ENCODE measurements around the gene GFOD1.
A peak's percentile ranks its signal among the peaks of the same experiment; 100 is the strongest.

Gene GFOD1

DNA sequence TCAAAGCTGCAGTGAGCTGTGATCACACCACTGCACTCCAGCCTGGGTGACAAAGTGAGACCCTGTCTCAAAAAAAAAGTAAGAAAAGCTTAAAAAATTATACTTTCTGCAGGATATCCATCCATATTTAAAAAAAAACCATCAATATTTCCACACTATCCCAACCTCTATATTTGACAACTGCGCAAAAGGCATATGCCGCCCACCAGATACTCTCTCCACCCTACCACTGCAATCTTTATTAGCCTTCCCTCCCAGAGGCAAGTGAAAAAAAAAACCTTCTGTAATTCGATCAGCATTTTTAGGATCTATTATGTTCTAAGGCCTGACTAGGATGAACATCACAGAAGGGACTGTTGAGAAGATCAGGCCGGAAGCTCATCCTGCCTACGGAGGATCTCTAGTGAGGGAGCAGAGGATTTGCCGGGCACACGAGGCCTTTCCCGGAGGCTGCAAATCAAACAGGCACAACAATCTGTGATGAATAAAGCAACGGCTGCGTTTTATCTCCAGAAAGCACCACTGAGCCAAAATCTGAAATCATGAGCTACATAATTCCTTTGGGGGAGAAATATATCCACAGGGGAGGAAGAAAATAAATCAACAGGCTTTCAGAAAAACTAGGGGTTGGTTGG lies 65.9 kb downstream of the GFOD1 start:
- DNase-seq = no peak

DNA sequence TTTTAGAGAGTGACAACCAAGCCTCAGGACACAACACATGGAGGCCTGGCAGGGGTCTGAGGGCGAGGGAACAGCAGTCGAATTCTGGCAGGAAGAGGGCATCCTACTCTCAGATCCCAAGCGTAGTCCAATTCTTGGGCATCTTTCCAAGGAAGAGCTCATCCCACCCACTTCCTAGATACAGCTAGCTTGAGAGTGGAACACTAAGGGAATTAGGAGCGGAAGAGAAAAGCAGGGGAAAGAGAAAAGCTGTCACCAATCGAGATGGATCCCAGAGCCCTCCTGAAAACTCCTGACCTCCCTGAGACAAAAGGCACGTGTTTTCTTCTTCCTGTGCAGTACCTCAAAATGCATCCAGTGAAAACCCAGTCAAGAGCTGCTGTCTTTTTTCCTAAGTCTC lies 67.1 kb downstream of the GFOD1 start:
- DNase-seq = no peak

- DNase-seq = no peak
Measured at GRCh38 chr6:13419422-13420195, 67.8 kb downstream of the GFOD1 start.

DNA sequence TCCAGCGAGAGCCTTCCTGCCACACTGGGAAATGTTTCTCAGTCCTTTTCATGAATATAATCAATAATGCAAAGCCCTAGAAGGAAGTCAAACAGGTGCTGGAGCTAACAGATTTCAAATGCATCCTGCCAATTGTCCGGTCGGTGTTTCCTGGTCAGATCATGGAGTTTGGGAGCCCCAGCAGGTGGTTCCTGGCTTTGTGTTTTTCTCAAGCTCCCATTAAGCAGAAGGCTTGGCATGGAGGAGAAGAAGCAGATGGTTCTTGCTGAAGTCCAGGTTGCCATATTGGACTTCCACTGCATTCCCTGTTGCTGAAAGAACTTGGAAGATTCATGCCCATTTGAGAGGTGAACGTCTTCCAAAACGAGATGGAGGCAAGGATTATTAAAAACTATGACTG lies 68.6 kb downstream of the GFOD1 start:
- no peak for DNase-seq

DNA sequence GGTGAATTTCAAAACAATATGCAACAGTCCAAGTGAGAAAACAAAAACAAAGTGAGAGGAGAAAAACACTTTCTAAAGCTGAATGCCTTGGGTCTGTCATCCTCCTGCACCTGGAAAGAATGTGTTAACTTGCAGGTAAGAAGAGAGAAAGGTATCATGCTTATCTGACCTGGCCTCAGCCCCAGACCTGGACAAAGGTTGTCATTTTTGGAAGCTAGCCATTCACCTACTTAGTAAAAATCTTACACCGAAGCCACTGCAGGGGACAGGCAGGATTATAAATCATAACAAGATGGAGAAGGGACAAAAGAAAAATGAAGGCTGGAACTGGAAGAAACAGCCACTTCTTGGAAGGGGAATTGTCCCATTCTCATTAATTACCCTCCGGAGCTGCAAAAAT lies 69.4 kb downstream of the GFOD1 start:
- no peak for DNase-seq

GRCh38 chr6:13417431-13417830 lies 70.0 kb downstream of the GFOD1 start:
- no peak for DNase-seq

DNA sequence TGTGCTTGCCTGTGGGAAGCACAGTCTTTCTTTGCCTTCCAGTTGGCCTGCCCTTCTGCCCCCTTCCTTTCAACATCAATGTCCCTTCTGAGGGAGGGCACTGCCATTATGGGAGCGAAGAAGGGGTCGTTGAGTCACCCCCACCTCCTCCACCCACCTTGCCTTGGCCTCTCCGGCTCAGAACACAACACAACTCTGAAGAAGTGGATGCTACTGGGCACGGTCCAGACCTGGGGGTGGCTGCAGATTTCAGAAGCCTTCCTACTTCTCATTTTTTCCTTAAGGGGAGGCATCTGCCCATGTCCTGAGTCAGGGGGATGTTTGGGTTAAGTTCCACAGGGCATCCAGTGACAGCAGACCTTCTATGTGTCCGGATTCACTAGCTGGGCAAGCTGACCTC lies 72.1 kb downstream of the GFOD1 start:
- DNase-seq = no peak

GRCh38 chr6:13413900-13414555 lies 73.4 kb downstream of the GFOD1 start:
- no peak for DNase-seq

DNA sequence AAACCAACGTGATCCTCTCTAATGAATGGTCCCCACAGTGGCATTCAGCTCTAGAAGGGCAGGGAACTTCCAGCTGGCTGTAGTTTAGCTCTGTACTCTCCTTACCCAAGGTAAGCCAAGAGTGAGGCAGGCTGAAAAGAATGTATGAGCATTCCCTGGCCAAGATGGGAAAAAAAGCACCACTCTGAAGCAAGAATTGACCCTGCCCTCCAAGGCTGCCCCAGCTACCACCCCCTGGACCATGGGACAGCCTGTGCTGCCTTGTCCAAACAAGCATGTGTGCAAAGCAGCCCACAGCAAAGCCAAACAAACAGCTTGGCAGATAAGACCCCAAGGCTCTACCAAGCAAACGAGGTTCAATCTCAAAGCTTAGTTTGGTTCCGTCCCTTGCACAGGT lies 73.9 kb downstream of the GFOD1 start:
- no peak for DNase-seq

GRCh38 chr6:13412639-13413465 lies 74.5 kb downstream of the GFOD1 start:
- DNase-seq = no peak

DNA sequence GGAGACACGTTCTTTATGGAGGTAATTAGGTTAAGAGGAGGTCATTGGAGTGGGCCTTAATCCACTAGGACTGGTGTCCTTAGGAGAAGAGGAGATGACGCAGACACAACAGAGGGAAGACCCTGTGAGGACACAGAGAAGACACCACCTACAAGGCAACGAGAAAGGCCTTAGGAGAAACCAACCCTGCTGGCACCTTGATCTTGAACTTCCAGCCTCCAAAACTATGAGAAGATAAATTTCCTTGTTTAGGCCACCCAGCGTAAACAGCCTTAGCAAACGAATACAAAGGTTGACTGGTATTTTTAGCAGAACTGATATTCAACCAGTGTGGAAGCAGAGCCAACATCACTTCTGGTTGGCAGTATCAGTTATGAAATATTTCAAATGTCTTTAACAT lies 75.2 kb downstream of the GFOD1 start:
- no peak for DNase-seq

DNA sequence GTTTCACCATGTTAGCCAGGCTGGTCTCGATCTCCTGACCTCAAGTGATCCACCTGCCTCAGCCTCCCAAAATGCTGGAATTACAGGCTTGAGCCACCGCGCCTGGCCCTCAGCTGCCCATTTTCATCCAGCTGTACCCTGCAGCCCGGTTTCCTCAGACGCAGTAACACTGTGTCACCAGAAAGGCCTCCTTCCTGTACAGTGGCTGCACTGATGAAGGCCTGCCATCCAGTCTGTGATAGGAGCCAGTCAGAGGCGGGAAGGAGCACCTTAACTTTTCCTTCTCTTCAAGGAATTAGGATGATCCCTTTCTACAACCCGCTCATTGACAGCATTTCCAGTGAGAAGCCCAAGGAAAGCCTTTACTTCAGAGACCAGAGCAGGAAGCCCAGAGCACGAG lies 75.9 kb downstream of the GFOD1 start:
- DNase-seq = no peak

- DNase-seq = no peak
Measured at GRCh38 chr6:13409991-13410390, 77.4 kb downstream of the GFOD1 start.

GRCh38 chr6:13407709-13408695 lies 79.4 kb downstream of the GFOD1 start:
- DNase-seq = peak; percentile 73 to 76

- DNase-seq = no peak
Measured at GRCh38 chr6:13407368-13407708, 80.1 kb downstream of the GFOD1 start.

DNA sequence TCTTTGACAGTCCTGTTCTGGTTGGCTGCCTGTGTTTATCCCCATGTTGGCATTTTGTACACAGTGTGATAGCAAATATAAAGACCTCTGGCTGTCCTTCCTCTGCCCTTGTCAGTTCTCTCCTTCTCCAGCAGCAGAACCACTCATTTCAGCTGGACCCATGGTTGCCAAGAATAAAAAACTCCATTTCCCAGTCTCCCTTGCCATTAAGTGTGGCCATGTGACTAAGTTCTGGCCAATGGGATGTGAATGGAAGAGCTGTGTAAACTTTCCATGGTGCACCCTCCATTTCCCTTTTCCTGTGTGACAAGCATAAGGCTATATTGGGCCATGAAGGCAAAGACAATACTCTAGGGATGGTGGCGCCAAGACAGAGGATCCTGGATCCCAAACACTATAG lies 80.6 kb downstream of the GFOD1 start:
- DNase-seq = peak; percentile 16 to 28

DNA sequence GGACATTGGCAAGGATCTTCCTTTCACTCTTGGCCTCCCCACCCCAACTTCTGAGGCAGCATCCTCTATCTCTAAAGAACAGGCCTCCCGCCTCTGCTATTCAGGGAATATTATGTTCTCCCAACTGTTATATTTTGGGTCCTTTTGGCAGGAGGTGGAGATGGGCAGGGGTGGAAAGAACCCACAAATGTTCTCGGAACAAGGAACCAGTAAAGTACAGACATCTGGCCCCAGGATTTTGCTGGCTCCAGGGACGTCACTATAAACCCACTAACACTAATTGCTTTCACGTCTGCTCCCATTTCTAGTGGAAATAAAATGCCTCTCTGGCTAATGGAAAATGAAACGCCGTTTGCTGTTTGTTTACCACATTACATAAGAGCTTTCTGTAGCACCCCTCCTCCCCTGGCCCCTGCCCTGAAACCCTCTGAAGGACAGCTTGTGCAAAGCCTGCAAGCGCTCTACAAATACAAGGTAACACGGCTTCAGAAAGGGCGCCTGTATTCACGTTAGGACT lies 81.4 kb downstream of the GFOD1 start:
- DNase-seq = no peak

GRCh38 chr6:13404892-13405254 lies 82.5 kb downstream of the GFOD1 start:
- DNase-seq = no peak

- DNase-seq = peak; percentile 75 to 84
Measured at GRCh38 chr6:13404228-13404891, 83.0 kb downstream of the GFOD1 start.

DNA sequence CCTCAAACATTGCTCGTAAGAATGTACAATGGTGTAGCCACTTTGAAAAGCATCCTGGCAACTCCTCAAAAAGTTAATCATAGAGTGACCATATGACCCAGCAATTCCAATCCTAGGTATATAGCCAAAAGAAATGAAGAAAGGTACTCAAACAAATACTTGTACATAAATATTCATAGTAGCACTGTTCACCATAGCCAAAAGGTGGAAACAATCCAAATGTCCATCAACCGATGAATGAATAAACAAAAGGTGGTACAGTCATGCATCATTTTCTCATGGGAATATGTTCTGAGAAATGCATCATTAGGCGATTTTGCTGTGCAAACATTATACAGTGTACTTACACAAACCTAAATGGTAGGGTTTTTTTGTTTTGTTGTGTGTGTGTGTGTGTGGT lies 84.7 kb downstream of the GFOD1 start:
- no peak for DNase-seq

DNA sequence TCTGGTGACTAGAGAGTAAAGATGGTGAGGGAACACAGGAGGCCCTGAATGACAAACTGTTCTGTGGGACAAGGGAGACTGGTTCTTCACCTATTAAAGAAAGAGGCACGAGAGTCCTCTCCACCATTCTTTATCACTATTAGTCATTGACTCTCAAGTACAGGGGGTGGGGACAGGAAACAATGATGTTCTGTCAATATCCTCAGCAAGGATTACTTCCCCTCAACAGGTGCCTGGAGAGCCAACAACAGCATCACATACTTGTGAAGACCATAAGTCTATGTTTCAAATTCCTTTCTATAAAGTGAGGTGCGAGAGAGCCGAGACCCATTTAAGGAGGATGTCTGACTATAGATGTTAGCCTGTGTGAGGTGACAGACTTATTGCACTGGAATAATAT lies 86.6 kb downstream of the GFOD1 start:
- no peak for DNase-seq
